OCI-LY1 (cell line): Measurements from ENCODE around the gene GOLGA3.
"Not testable (repeated sequence)": the region's sequence is repeated elsewhere in the genome, so short reads cannot be mapped to it uniquely, and the experiment has no call there.

Source experiments
- H2AFZ ChIP-seq: fragments of 200-600 bp; sonication (generic), shearing (Covaris generic); 2 replicates; pipeline ENCODE4 v1.6.0; 2014; ENCODE audit warnings: antibody characterized with exemption, mild to moderate bottlenecking, low read length
- H3F3A ChIP-seq: fragments of 200-600 bp; sonication (generic), shearing (Covaris generic); 2 replicates; pipeline ENCODE4 v1.6.0; 2014; ENCODE audit warnings: mild to moderate bottlenecking, antibody characterized with exemption, low read length, moderate library complexity; ENCODE audit not compliant: insufficient read depth
- H3K27ac ChIP-seq: fragments of 200-600 bp; sonication (generic); 2 replicates; pipeline ENCODE4 v1.5.1; 2014; ENCODE audit warnings: low read length, mixed run types, mild to moderate bottlenecking, low read depth; ENCODE audit not compliant: poor library complexity, severe bottlenecking
- H3K27me3 ChIP-seq: fragments of 200-600 bp; sonication (generic); 2 replicates; pipeline ENCODE4 v1.6.0; 2014; ENCODE audit warnings: antibody characterized with exemption, mild to moderate bottlenecking, low read length, moderate library complexity; ENCODE audit not compliant: insufficient read depth
- H3K36me3 ChIP-seq: fragments of 200-600 bp; sonication (generic); 2 replicates; pipeline ENCODE4 v1.6.1; 2014; ENCODE audit warnings: mild to moderate bottlenecking, antibody characterized with exemption, low read length, moderate library complexity, mixed read lengths; ENCODE audit not compliant: insufficient read depth
- H3K4me1 ChIP-seq: fragments of 200-600 bp; sonication (generic); 2 replicates; pipeline ENCODE4 v1.5.1; 2014; ENCODE audit warnings: mild to moderate bottlenecking, low read length, moderate library complexity; ENCODE audit not compliant: insufficient read depth, severe bottlenecking
- H3K4me2 ChIP-seq: fragments of 200-600 bp; sonication (generic), shearing (Covaris generic); 2 replicates; pipeline ENCODE4 v1.6.1; 2014; ENCODE audit warnings: low read length
- H3K4me3 ChIP-seq: fragments of 200-600 bp; sonication (generic); 2 replicates; pipeline ENCODE4 v1.5.1; 2014; ENCODE audit warnings: low read length, low read depth, mild to moderate bottlenecking, mixed read lengths; ENCODE audit not compliant: poor library complexity, severe bottlenecking
- H3K79me2 ChIP-seq: fragments of 200-600 bp; shearing (Covaris generic); 2 replicates; pipeline ENCODE4 v1.6.1; 2016; ENCODE audit warnings: mixed run types, low read length, mixed read lengths; ENCODE audit not compliant: insufficient read depth
- H3K9ac ChIP-seq: fragments of 200-600 bp; sonication (generic), shearing (Covaris generic); 2 replicates; pipeline ENCODE4 v1.6.1; 2014; ENCODE audit warnings: mild to moderate bottlenecking, low read length, mixed read lengths
- H3K9me2 ChIP-seq: fragments of 200-600 bp; sonication (generic), shearing (Covaris generic); 2 replicates; pipeline ENCODE4 v1.6.1; 2014; ENCODE audit warnings: low read depth, mild to moderate bottlenecking, low read length, mixed read lengths
- H3K9me3 ChIP-seq: fragments of 200-600 bp; shearing (Covaris generic); 2 replicates; pipeline ENCODE4 v1.6.1; 2014; ENCODE audit warnings: low read length, mixed read lengths
- H4K20me1 ChIP-seq: fragments of 200-600 bp; sonication (generic), shearing (Covaris generic); 2 replicates; pipeline ENCODE4 v1.6.0; 2016; ENCODE audit warnings: mild to moderate bottlenecking, low read length; ENCODE audit not compliant: insufficient read depth
- EZH2 ChIP-seq: fragments of 200-600 bp; sonication (generic), shearing (Covaris generic); IDR thresholded peaks from 2 replicates; pipeline ENCODE4 v1.8.0; 2017; ENCODE audit warnings: borderline replicate concordance, mixed run types, mild to moderate bottlenecking, antibody characterized with exemption, low read length, moderate library complexity, mixed read lengths
- TF ChIP-seq, protein P1 (sequence below): fragments of 200-600 bp; sonication (generic), shearing (Covaris generic); IDR thresholded peaks from 2 replicates; pipeline ENCODE4 v1.5.1; 2017; ENCODE audit warnings: mild to moderate bottlenecking, antibody characterized with exemption, low read length, moderate library complexity, mixed read lengths

GOLGA3 gene

DNA sequence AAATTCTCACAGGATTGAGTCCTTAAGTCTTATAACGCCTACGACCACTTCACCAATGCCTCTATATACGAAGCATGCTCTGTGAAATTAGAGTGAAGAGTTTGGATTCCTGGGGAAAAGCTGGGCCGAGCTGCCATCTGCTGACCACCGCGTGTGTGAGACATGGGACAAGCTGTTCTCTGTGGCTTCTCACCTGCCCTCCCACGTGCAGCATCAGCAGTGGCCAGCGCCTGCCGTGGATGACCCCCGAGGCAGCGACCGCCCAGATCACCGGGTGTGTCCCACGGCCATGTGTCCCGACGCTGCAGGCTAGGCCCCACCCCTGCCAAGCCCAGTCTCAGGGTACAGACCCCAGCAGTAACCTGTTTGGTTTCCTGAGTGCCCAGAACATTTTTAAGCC lies 21.6 kb upstream of the GOLGA3 start:
- no peak overlapping the region for H2AFZ ChIP-seq
- H3K27ac ChIP-seq: no peak overlapping the region
- peaks cover 79% of the 10 kb centered on the region for H3K36me3 ChIP-seq
- H3K9me2 ChIP-seq: no peaks in the 10 kb centered on the region
- H4K20me1 ChIP-seq: no peaks in the 10 kb centered on the region
- no peak overlapping the region for H3K9ac ChIP-seq
- no peaks in the 10 kb centered on the region for H3K27me3 ChIP-seq
- H3K4me1 ChIP-seq: no peaks in the 10 kb centered on the region
- H3K4me3 ChIP-seq: no peak overlapping the region
- H3K9me3 ChIP-seq: no peaks in the 10 kb centered on the region
- TF ChIP-seq, protein P1, sequence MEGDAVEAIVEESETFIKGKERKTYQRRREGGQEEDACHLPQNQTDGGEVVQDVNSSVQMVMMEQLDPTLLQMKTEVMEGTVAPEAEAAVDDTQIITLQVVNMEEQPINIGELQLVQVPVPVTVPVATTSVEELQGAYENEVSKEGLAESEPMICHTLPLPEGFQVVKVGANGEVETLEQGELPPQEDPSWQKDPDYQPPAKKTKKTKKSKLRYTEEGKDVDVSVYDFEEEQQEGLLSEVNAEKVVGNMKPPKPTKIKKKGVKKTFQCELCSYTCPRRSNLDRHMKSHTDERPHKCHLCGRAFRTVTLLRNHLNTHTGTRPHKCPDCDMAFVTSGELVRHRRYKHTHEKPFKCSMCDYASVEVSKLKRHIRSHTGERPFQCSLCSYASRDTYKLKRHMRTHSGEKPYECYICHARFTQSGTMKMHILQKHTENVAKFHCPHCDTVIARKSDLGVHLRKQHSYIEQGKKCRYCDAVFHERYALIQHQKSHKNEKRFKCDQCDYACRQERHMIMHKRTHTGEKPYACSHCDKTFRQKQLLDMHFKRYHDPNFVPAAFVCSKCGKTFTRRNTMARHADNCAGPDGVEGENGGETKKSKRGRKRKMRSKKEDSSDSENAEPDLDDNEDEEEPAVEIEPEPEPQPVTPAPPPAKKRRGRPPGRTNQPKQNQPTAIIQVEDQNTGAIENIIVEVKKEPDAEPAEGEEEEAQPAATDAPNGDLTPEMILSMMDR: no peak
- no peak for TF ChIP-seq EZH2
- H3F3A ChIP-seq: no peaks in the 10 kb centered on the region
- H3K4me2 ChIP-seq: no peak overlapping the region
- no peaks in the 10 kb centered on the region for H3K79me2 ChIP-seq

GRCh38 chr12:132848521-132848920 lies 19.9 kb upstream of the GOLGA3 start:
- no peaks in the 10 kb centered on the region for H3K9me2 ChIP-seq
- TF ChIP-seq, protein P1: no peak
- no peak for TF ChIP-seq EZH2
- peaks cover 76% of the 10 kb centered on the region for H3K36me3 ChIP-seq
- H3K9ac ChIP-seq: no peak overlapping the region
- H3K4me1 ChIP-seq: no peaks in the 10 kb centered on the region
- H3K79me2 ChIP-seq: no peaks in the 10 kb centered on the region
- no peak overlapping the region for H3K4me2 ChIP-seq
- H2AFZ ChIP-seq: no peak overlapping the region
- H3F3A ChIP-seq: no peaks in the 10 kb centered on the region
- H3K4me3 ChIP-seq: no peak overlapping the region
- no peaks in the 10 kb centered on the region for H3K9me3 ChIP-seq
- H3K27me3 ChIP-seq: no peaks in the 10 kb centered on the region
- no peaks in the 10 kb centered on the region for H4K20me1 ChIP-seq
- H3K27ac ChIP-seq: no peak overlapping the region

DNA sequence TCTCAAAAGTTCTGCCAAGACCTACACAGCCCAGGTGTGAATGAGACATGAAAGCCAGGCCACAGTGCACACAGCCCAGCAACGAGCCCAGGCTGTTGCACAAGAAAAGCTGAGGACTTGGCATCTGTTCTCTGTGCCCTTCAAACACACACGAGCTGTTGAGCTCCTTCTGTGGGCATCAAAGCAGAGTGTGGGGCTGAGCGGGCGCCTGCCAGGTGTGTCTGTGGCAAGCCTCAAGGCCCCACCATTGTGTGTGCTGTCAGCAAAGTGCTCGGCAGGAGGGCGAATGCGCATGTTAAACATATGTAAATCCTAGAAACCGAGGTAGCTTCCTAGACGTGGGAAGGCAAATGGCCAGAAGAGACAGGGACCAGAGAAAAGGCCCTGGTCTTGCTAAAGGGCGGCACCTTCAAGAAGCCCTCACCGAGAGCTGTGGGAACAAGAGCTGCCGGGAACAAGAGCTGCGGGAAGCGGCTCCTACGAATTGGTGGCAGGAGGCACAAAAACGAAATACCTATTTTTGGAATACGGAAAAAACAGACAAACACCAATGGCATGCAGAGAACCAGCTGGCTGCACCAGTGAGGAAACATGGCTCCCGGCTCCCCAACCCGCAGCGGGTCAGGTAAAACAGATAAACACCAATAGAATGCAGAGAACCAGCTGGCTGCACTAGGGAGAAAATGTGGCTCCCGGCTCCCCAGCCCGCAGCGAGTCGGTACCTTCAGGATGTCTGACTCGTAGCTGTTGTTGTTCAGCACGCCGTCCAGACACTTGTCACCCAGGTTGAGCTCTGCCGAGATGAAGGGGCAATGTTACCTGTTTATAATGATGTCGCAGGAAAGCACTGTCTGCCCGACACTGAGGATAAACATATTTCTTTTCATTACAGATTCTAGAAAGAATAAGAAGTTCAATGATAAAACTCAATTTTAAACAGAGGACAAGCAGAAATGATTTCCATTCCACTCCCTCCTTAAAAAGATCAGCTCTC lies 19.0 kb upstream of the GOLGA3 start:
- no peaks in the 10 kb centered on the region for H3K9me3 ChIP-seq
- TF ChIP-seq EZH2: no peak
- TF ChIP-seq, protein P1: no peak
- no peaks in the 10 kb centered on the region for H3K9me2 ChIP-seq
- no peaks in the 10 kb centered on the region for H3K27me3 ChIP-seq
- no peaks in the 10 kb centered on the region for H3F3A ChIP-seq
- H3K4me3 ChIP-seq: no peak overlapping the region
- no peaks in the 10 kb centered on the region for H3K79me2 ChIP-seq
- H3K27ac ChIP-seq: no peak overlapping the region
- H3K36me3 ChIP-seq: peaks cover 71% of the 10 kb centered on the region
- H2AFZ ChIP-seq: no peak overlapping the region
- no peaks in the 10 kb centered on the region for H4K20me1 ChIP-seq
- no peaks in the 10 kb centered on the region for H3K4me1 ChIP-seq
- no peak overlapping the region for H3K9ac ChIP-seq
- no peak overlapping the region for H3K4me2 ChIP-seq

DNA sequence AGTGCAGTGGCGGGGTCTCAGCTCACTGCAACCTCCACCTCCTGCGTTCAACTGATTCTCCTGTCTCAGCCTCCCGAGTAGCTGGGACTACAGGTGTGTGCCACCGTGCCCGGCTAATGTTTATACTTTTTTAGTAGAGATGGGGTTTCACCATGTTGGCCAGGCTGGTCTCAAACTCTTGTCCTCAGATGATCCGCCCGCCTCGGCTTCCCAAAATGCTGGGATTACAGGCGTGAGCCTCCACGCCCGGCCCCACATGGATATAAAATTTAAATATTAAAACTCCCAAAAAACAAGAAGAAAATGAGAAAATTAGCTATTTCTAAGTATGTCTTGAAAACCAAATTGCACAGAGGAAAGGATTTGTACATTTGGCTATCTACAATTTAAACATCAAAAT lies 16.0 kb upstream of the GOLGA3 start:
- H2AFZ ChIP-seq, H4K20me1 ChIP-seq: not testable (repeated sequence)
- H3K36me3 ChIP-seq: peaks cover 75% of the 10 kb centered on the region

More for the DNA sequence above, 16.0 kb upstream of the GOLGA3 start:
- H3K4me2 ChIP-seq, H3K27ac ChIP-seq, H3K79me2 ChIP-seq, H3F3A ChIP-seq, H3K4me3 ChIP-seq, H3K27me3 ChIP-seq, H3K4me1 ChIP-seq, H3K9me2 ChIP-seq, H3K9me3 ChIP-seq, H3K9ac ChIP-seq: not testable (repeated sequence)
